GM21737 (cell line): Measurements from ENCODE around the gene CACNG6.

Experiments
- ATAC-seq: cut with Tn5 transposase; IDR thresholded peaks from one replicate; pipeline ENCODE4 v1.9.1; 2021; ENCODE audit warnings: mild to moderate bottlenecking, moderate library complexity; ENCODE audit not compliant: unreplicated experiment

CACNG6 gene

GRCh38 chr19:53965091-53965490, 26.3 kb upstream of the CACNG6 start:
- no peak for ATAC-seq

GRCh38 chr19:53966931-53967330, 24.5 kb upstream of the CACNG6 start:
- ATAC-seq = no peak

GRCh38 chr19:53969366-53969765, 22.1 kb upstream of the CACNG6 start:
- no peak for ATAC-seq

DNA sequence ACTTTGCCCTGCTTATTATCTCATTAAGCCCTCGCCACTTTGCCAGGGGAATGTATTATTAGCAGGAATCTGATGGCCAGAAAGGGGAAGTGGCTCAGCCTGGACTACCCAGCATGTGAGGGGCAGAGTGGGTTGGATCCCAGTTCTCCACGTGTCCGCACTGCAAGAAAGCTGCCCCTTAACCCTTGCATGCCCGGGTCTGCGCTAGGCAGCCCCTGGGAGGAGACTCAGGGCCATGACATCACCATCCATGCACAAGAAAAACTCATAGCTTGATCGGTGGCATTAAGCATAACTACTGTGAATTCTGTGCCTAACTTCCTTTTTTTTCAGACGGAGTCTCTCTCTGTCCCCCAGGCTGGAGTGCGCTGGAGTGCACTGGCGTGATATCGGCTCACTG, 19.8 kb upstream of the CACNG6 start:
- no peak for ATAC-seq

DNA sequence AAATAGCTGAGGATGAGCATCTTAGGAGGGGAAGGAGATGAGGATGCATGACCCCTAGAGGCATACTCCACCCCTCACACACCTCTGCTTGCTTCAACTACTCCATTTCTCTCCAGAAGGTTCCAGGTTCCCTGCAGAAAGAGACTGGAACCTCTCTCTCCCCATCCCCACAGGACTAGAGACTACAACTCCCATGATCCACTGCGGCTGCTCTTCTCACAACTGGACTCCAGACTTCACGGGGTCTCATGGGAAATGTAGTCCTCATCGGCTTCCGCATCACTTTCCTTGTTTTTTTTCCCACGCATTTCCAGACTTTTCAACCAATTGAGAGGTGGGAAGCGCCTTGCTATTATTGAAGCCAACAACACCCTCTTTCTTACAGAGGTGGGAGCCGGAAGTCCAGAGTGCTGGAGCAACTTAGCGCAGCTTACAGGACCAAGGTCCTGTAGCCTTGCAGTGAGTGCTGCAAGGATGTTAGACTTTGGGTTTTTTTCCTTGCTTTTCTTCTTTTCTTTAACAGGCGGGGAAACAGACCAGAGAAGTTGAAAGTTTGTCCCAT, 13.9 kb upstream of the CACNG6 start:
- no peak for ATAC-seq

- no peak for ATAC-seq
Observed at GRCh38 chr19:53977991-53978731, 13.3 kb upstream of the CACNG6 start.

- no peak for ATAC-seq
Observed at GRCh38 chr19:53978975-53979801, 12.2 kb upstream of the CACNG6 start.

GRCh38 chr19:53980539-53981375, 10.7 kb upstream of the CACNG6 start:
- ATAC-seq = no peak

DNA sequence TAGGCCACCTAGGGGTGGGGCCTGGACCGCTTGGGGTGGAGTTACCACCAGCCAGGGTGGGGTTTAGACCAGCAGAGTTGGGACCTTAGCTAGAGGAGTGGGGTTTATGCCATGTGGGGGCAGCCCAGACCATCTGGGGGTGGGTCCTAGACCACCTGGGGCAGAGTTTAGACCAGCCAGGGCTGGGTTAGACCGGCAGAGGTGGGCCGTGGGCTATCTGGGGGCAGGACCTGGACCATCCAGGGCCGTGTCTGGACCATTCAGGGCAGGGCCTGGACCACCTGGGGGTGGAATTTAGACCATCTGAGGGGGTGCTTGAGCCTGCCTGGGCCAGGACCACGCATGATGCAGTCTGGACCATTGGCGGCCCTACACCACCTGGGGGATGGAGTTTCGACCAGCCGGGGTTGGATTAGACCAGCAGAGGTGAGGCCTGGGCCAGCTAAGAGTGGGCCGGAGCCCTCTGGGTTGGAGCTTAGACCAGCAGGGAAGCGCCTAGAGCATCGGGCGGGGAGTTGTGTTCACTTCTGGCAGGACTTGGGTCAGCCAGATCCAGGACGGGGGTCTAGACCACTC, 10.0 kb upstream of the CACNG6 start:
- ATAC-seq = no peak

DNA sequence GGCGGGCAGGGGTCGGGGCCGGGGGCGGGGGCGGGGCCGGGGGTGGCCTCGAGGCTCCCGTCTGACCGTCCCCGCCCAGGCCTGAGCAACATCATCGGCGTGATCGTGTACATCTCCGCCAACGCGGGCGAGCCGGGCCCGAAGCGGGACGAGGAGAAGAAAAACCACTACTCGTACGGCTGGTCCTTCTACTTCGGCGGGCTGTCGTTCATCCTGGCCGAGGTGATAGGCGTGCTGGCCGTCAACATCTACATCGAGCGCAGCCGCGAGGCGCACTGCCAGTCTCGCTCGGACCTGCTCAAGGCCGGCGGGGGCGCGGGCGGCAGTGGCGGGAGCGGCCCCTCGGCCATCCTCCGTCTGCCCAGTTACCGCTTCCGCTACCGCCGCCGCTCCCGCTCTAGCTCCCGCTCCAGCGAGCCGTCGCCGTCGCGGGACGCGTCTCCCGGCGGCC, 9.4 kb upstream of the CACNG6 start:
- ATAC-seq = no peak

- ATAC-seq = no peak
Observed at GRCh38 chr19:53982611-53983010, 8.8 kb upstream of the CACNG6 start.

GRCh38 chr19:53983457-53984289, 7.8 kb upstream of the CACNG6 start:
- ATAC-seq = no peak

DNA sequence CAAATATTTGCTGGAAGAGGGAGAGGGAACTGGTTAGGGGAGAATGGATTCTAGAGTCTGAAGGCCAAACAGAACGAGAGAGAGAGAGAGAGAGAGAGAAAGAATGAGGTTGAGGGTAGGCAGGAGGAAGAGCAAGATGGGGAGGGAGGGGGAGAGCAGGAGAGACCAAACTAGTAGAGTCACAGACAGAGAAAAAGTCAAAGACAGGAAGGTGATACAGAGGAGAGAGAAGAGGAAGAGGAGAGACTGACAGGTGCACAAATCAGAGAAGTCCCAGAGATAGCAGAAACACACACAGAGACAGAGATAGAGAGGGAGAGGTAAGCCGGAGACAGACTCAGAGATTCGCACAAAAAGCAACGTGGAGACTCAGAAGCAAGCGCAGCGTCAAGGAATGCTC, 5.6 kb upstream of the CACNG6 start:
- no peak for ATAC-seq

DNA sequence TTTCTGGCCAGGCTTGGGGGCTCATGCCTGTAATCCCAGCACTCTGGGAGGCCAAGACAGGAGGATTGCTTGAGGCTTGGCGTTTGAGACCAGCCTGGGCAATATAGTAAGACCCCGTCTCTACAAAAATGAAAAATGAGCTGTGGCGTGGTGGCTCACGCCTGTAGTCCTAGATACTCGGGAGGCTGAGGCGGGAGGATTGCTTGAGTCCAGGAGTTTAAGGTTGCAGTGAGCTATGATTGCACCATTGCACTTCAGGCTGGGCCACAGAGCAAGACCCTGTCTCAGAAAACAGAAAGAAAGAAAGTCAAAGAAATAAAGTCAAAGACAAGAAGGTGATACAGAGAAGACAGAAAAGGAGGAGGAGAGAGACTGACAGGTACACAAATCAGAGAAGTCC, 2.5 kb upstream of the CACNG6 start:
- ATAC-seq = no peak

- ATAC-seq = no peak
Observed at GRCh38 chr19:53989600-53990533, 1.6 kb upstream of the CACNG6 start.

GRCh38 chr19:53992211-53992610, 774 bp downstream of the CACNG6 start:
- ATAC-seq = no peak

DNA sequence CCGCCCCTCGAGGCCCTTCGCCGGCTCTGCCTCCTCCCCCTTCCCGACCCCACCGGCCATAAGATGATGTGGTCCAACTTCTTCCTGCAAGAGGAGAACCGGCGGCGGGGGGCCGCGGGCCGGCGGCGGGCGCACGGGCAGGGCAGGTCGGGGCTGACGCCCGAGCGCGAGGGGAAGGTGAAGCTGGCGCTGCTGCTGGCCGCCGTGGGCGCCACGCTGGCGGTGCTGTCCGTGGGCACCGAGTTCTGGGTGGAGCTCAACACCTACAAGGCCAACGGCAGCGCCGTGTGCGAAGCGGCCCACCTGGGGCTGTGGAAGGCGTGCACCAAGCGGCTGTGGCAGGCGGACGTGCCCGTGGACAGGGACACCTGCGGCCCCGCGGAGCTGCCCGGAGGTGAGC, 1.4 kb downstream of the CACNG6 start:
- no peak for ATAC-seq

DNA sequence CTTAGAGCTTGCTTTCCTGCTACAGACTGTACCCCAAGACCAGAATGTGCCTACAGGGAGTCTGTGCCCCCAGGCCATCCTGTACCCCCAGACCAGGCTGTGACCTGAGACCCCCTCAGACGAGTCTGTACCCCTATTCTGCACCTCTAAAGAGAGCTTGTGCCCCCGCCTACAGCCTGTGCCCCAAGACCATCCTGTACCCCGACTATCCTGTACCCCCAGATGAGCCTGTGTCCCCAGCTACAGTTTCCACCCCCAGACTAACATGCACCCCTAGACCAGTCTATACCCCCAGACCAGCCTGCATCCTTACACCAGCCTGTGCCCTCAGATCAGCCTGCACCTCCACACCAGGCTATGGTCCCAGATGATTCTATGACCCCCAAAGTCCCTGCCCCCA, 2.0 kb downstream of the CACNG6 start:
- no peak for ATAC-seq

GRCh38 chr19:53994811-53995210, 3.4 kb downstream of the CACNG6 start:
- ATAC-seq = no peak
